Fibroblast of lung (primary cell): ENCODE data around the gene CXADR.

ENCODE experiments used
- CTCF ChIP-seq, 2 donors: IDR thresholded peaks in 1 of 2; conservative IDR thresholded peaks in 1 of 2; 1 replicate in 1 of 2; 2 replicates in 1 of 2; pipeline ENCODE4 v1.5.1; 2011 to 2012; ENCODE audit warnings: low read length in 2 of 2, control low read depth in 1 of 2, inconsistent platforms in 1 of 2, low read depth in 1 of 2, mild to moderate bottlenecking in 1 of 2
- EZH2 ChIP-seq: IDR thresholded peaks from 2 replicates; pipeline ENCODE4 v1.5.1; 2012; ENCODE audit warnings: low read length, control low read depth, mild to moderate bottlenecking; ENCODE audit errors: missing control alignments

GRCh38 chr21:17554679-17555465 lies 42.0 kb downstream of the CXADR start:
- peak; percentile 14 to 23 for TF ChIP-seq CTCF (conservative IDR thresholded peaks at IDR 0.05 in 1 of 2, IDR thresholded peaks at IDR 0.05 in 1 of 2; ENCODE audit: low read depth in 1 of 2, low read length in 2 of 2)
- TF ChIP-seq EZH2: no peak
